C4-2B (cell line): ENCODE measurements around the gene PTPRD.

Experiments
- CTCF ChIP-seq: fragments of 450-650 bp; conservative IDR thresholded peaks from 2 replicates; pipeline ENCODE4 v1.5.1; 2017; ENCODE audit warnings: mild to moderate bottlenecking
- ZFX ChIP-seq: fragments of 450-650 bp; IDR thresholded peaks from 2 replicates; pipeline ENCODE4 v1.6.1; 2017

GRCh38 chr9:8733131-8733954, 1879.5 kb downstream of the PTPRD start:
- TF ChIP-seq CTCF, result no peak
- TF ChIP-seq ZFX, result no peak
